Activated CD8-positive, alpha-beta memory T cell treated with anti-CD3 and anti-CD28 coated beads for 48 hours (primary cell): ENCODE results near the gene N4BP3.
"Not testable (repeated sequence)": the region's sequence is repeated elsewhere in the genome, so short reads cannot be mapped to it uniquely, and the experiment has no call there.

Experiments used
- DNase-seq, 3 experiments: peaks; one replicate each; pipeline ENCODE4 v3.0.0-alpha.2; 2020; ENCODE audit warnings: low read depth in 2 of 3, low spot score in 2 of 3

The N4BP3 gene

GRCh38 chr5:178113141-178113787, at the start of gene N4BP3:
Gene N4BP3, plus strand, starts transcription at chr5:178113532. Its CDS starts 6,052 bp downstream, at chr5:178119584.
- DNase-seq, result peak; percentile 55 to 73 (median 59)

- DNase-seq, result no peak
Observed at GRCh38 chr5:178067755-178068154, 45.6 kb upstream of the N4BP3 start.

GRCh38 chr5:178068293-178068692, 45.0 kb upstream of the N4BP3 start:
- no peak for DNase-seq

- no peak for DNase-seq
Observed at GRCh38 chr5:178069909-178070308, 43.4 kb upstream of the N4BP3 start.

GRCh38 chr5:178071108-178071507, 42.2 kb upstream of the N4BP3 start:
- no peak for DNase-seq

GRCh38 chr5:178072749-178073148, 40.6 kb upstream of the N4BP3 start:
- DNase-seq, result no peak

- DNase-seq, result no peak
Observed at GRCh38 chr5:178074266-178074952, 38.9 kb upstream of the N4BP3 start.

- DNase-seq, result not testable (repeated sequence)
Observed at GRCh38 chr5:178076965-178077364, 36.4 kb upstream of the N4BP3 start.

GRCh38 chr5:178077751-178078150, 35.6 kb upstream of the N4BP3 start:
- DNase-seq, result no peak

- DNase-seq, result no peak
Observed at GRCh38 chr5:178078197-178079010, 34.9 kb upstream of the N4BP3 start.

- DNase-seq, result no peak
Observed at GRCh38 chr5:178080056-178080455, 33.3 kb upstream of the N4BP3 start.

GRCh38 chr5:178080618-178081410, 32.5 kb upstream of the N4BP3 start:
- DNase-seq, result no peak

GRCh38 chr5:178081571-178082243, 31.6 kb upstream of the N4BP3 start:
- DNase-seq, result no peak

GRCh38 chr5:178083922-178084321, 29.4 kb upstream of the N4BP3 start:
- no peak for DNase-seq

- DNase-seq, result no peak
Observed at GRCh38 chr5:178085316-178085715, 28.0 kb upstream of the N4BP3 start.

GRCh38 chr5:178086266-178086665, 27.1 kb upstream of the N4BP3 start:
- DNase-seq, result no peak

- not testable (repeated sequence) for DNase-seq
Observed at GRCh38 chr5:178087199-178087598, 26.1 kb upstream of the N4BP3 start.

GRCh38 chr5:178090856-178091255, 22.5 kb upstream of the N4BP3 start:
- no peak for DNase-seq

- no peak for DNase-seq
Observed at GRCh38 chr5:178093134-178093533, 20.2 kb upstream of the N4BP3 start.

- DNase-seq, result no peak
Observed at GRCh38 chr5:178094345-178094744, 19.0 kb upstream of the N4BP3 start.

GRCh38 chr5:178098685-178099084, 14.6 kb upstream of the N4BP3 start:
- DNase-seq, result no peak
